Right cardiac atrium (tissue), 5 donors: ENCODE measurements around the gene CCDC194. TPM values are rescaled to one million over a fixed set of nuclear protein-coding genes. Genes with fewer than 3 reads are reported as not detected.
"Not testable (repeated sequence)": the region's sequence is repeated elsewhere in the genome, so short reads cannot be mapped to it uniquely, and the experiment has no call there.

Experiments used
- ATAC-seq, 2 donors: fragments of 200-7000 bp; cut with Tn5 transposase; one replicate each; pipeline versions ENCODE4 v1.8.0 to v1.9.1; 2020; ENCODE audit warnings: moderate library complexity in 2 of 2, mild to moderate bottlenecking in 1 of 2
- DNase-seq, 3 donors: peaks; one replicate each; pipeline ENCODE4 v3.0.0-alpha.2; 2020
- H3K27ac ChIP-seq: one replicate; pipeline ENCODE4 v1.5.1; 2013; ENCODE audit warnings: mild to moderate bottlenecking, low read length, control low read depth, moderate library complexity
- H3K27me3 ChIP-seq: one replicate; pipeline ENCODE4 v1.6.1; 2013; ENCODE audit not compliant: control insufficient read depth, insufficient read depth
- H3K4me1 ChIP-seq: one replicate; pipeline ENCODE4 v1.6.1; 2013; ENCODE audit warnings: low read length; ENCODE audit not compliant: control insufficient read depth, insufficient read depth
- H3K4me3 ChIP-seq: one replicate; pipeline ENCODE4 v1.5.1; 2013; ENCODE audit warnings: low read length, control low read depth
- H3K9me3 ChIP-seq: one replicate; pipeline ENCODE4 v1.6.1; 2013; ENCODE audit warnings: low read length; ENCODE audit not compliant: control insufficient read depth
- WGBS: extraction: QIAGEN DNeasy Blood & Tissue Kit; methylation state at CpG from one replicate; pipeline ENCODE4 v1.1.7; 2013; 5-methylcytosine and 5-hydroxymethylcytosine counted together
- intact Hi-C, 4 donors: fragments of 100-400 bp; cut with DNase I; formaldehyde crosslinking; loops; one replicate each; pipeline versions ENCODE4 v1.11.0 to v1.14.0; 2022 to 2023
- polyA plus RNA-seq: library from polyadenylated mRNA; stranded (reverse); fragments of 200-250 nt; gene quantifications from one replicate; pipeline ENCODE4 v1.2.3, GENCODE V29; 2013
- total RNA-seq, 4 donors: library from RNA; stranded (reverse); fragmentation: NEBNext Ultra II Directional; extraction: Animal tissue kit (Norgen Biotek cat#: 25700); gene quantifications; one replicate each; pipeline ENCODE4 v1.2.1, GENCODE V29; 2021
- donor health status: healthy with polysubstance abuse.
- donor health status: DM: no; HTN: yes; CAD: no.
- donor health status: DM: no; HTN: no; CAD: no.
- donor health status: DM: no; HTN: yes; CAD: no; lungs with severe emphysema.
- donor health status: DM: yes; HTN: yes; CAD: no.

CCDC194 gene
- total and polyA plus RNA-seq, 5 donors: 0.43 TPM; not detected in 4

DNA sequence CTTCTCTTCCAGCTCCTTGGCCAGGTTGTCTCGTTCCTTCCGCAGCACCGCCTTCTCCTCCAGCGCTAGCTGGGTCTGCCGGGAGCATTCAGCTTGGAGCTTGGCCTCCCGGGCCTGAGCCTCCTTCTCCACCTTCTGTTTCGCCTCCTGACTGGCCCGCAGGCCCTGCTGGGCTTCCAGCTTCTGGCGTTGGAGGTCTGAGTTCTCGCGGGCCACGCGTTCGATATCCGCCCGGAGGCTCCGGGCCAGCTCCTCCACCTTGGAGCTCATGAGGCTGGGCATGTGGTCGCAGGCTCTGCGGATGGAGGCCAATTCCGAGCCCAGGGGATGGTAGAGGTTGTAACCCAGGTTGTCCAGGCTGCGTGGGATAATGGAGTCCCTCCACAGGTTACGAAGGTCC, 28.6 kb downstream of the CCDC194 start:
- Histone ChIP-seq H3K4me3 (no peak overlapping the region), H3K4me1 (no peaks in the 10 kb centered on the region), H3K27me3 (no peaks in the 10 kb centered on the region), H3K27ac (no peak overlapping the region), H3K9me3 (no peaks in the 10 kb centered on the region)
- no peak for ATAC-seq
- intact Hi-C loops: no loop called here
- WGBS: 95% methylated on average over 22 of the region's 22 CpGs
- peak in 1 of 3 donors; percentile 29 for DNase-seq

DNA sequence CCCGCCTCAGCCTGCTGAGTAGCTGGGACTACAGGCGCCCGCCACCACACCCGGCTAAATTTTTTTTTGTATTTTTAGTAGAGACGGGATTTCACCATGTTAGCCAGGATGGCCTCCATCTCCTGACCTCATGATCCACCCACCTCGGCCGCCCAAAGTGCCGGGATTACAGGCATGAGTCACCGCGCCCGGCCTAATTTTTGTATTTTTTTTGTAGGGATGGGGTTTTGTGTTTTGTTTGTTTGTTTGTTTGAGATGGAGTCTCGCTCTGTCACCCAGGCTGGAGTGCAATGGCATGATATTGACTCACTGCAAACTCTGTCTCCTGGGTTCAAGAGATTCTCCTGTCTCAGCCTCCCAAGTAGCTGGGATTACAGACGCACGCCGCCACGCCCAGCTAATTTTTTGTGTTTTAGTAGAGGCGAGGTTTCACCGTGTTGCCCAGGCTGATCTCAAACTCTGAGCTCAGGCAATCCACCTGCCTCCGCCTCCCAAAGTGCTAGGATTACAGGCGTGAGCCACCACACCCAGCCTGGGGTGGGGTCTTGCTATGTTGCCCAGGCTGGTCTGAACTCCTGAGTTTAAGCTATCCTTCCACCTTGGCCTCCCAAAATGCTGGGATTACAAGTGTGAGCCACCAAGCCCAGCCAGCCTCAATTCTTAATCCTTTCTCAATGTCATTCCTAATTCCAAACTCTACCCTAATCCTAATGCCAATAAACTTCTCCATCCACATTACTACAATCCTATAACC, 30.0 kb downstream of the CCDC194 start:
- 91% methylated on average over 20 of the region's 20 CpGs for WGBS
- H3K27ac ChIP-seq, intact Hi-C loops, H3K4me1 ChIP-seq, H3K9me3 ChIP-seq, H3K27me3 ChIP-seq, H3K4me3 ChIP-seq, ATAC-seq: not testable (repeated sequence)
- peak in 1 of 3 donors; percentile 7 for DNase-seq

DNA sequence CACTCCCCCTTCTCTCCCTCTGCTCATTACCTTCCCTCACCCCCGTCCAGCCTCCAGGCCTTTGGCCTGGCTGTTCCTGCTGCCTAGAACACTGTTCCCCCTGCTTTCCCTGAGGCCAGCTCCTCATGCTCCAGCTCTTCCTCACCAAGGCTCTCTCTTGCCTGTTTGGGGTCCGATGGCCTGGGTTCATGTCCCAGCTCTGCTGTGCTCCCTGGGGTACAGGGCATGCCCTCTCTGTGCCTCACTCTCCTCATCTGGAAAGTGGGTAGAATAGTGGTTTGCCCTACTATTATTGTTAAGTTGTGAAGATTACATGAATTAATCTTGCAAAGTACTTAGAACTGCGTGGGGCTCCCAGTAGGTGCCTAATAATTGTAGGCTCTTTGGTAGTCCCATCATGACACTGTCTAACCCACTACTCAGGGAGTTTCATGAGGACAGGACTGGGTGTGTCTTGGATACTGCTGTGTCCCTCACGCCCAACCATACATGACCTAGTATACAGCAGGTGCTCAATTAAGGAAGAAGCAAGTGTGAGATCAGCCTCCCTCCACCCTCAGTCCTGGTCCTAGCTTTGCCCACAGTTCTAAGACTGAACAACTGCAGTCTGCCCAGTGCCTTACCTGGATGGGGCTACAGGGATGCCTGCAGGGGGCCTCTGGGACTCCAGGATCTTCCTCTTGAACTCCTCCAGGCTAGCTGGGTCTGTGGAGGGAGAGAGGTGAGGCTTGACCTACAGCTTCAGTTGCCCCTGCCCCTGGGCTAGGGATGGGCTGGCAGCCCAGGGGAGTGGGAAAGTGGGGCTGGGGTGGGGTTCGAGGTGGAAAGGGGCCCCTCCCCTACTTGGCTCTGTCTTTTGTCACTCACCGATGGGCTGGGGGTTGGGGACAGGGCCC, 33.8 kb downstream of the CCDC194 start:
- Histone ChIP-seq H3K4me1 (no peaks in the 10 kb centered on the region), H3K27me3 (no peaks in the 10 kb centered on the region), H3K9me3 (no peaks in the 10 kb centered on the region), H3K4me3 (no peak overlapping the region), H3K27ac (no peak overlapping the region)
- WGBS: 80% methylated on average over 6 of the region's 6 CpGs
- intact Hi-C loops: no loop called here
- DNase-seq (peak in 1 of 3 donors; percentile 28), ATAC-seq (no peak)

DNA sequence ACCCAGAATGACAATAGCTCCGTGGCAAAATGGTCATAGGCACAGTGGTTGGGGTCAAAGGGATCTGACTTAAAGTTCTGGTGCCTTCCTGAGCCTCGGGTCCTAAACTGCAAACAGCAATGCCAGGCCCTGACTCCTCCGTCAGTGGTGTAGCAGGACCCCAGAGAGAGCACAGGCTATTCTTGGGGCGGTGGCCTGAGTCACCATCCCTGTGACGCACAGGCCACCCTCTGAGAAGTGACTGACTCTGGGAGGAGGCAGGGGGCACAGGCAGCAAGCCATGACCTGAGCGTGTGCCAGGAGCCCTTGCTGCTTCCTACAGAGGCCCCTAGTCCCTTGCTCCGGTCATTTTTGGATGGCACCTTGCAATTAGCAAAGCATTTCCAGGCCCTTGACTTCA, 35.6 kb downstream of the CCDC194 start:
- intact Hi-C loops: no loop called here
- ATAC-seq: peak; percentile 53 to 70
- Histone ChIP-seq H3K9me3 (no peaks in the 10 kb centered on the region), H3K4me3 (no peak overlapping the region), H3K27me3 (no peaks in the 10 kb centered on the region), H3K27ac (peak overlapping the region; percentile 51), H3K4me1 (no peaks in the 10 kb centered on the region)
- 59% methylated on average over 7 of the region's 7 CpGs for WGBS
- DNase-seq: peak in 1 of 3 donors; percentile 61

DNA sequence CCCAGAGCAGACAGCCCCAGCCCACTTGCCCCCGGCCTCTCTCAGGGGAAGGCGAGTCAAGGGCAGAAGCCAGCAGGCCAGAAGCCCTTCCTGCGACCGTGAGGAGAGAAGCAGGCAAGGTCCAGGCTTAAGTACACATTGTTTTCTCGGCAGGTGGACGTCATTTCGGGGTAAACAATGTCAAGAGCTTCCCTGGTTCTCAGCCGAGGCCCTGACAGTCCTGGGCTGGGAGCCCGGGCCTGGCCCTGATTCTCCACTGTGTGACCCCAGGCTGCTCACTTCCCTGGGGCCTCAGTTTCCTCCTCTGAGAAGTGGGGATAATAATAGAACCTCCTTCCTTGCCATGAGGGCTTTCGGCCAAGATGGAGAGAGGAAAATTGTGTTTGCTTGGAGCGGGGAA, 36.3 kb downstream of the CCDC194 start:
- 58% methylated on average over 11 of the region's 11 CpGs for WGBS
- H3K27me3 ChIP-seq: no peaks in the 10 kb centered on the region
- ATAC-seq (peak; percentile 26), DNase-seq (peak in 1 of 3 donors; percentile 59)
- H3K27ac ChIP-seq: peak overlapping the region; percentile 51
- H3K4me3 ChIP-seq: no peak overlapping the region
- H3K4me1 ChIP-seq: no peaks in the 10 kb centered on the region
- intact Hi-C loops: no loop called here
- H3K9me3 ChIP-seq: no peaks in the 10 kb centered on the region

DNA sequence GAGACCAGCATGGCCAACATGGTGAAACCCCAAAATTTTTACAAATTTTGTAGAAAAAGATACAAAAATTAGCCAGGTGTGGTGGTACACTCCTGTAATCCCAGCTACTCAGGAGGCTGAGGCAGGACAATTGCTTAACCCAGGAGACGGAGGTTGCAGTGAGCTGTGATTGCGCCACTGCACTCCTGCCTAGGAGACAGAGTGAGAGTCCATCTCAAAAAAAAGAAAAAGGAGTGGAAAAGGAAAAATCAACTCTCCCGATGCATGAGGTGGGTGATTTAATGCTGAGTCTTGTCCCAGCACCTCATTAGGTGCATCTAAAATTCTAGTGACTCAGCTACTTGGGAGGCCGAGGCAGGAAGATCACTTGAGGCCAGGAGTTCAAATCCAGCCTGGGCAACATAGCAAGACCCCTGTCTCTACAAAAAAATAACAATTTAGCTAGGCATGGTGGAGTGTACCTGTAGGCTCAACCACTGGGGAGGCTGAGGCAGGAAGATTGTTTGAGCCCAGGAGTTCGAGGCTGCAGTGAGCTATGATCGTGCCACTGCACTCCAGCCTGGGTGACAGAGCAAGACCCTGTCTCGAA, 36.8 kb downstream of the CCDC194 start:
- H3K9me3 ChIP-seq: no peaks in the 10 kb centered on the region
- no peak overlapping the region for H3K27ac ChIP-seq
- no peaks in the 10 kb centered on the region for H3K4me1 ChIP-seq
- no peak for ATAC-seq
- DNase-seq: peak in 1 of 3 donors; percentile 5
- WGBS: 84% methylated on average over 7 of the region's 7 CpGs
- H3K4me3 ChIP-seq: no peak overlapping the region
- no peaks in the 10 kb centered on the region for H3K27me3 ChIP-seq
- intact Hi-C loops: no loop called here

DNA sequence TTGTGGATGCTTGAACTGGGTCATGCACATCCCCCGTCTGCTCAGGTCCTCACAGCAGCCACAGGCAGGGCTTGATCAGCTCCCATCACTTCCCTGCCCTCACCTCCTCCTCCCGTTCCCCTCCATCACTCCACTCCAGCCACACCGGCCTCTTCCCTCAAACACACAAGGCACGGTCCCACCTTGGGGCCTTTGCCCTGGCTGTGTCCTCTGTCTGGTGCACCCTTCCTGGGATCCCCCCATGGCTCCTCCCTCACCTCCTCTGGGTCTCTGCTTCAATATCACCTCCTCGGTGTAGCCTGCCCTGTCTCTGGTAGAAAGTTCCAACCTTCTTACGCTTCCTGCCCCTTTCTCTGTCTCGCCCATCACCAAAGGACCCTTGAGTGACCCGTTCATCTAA, 40.6 kb downstream of the CCDC194 start:
- intact Hi-C loops: no loop called here
- no peak overlapping the region for H3K27ac ChIP-seq
- no peaks in the 10 kb centered on the region for H3K4me1 ChIP-seq
- H3K27me3 ChIP-seq: no peaks in the 10 kb centered on the region
- 77% methylated on average over 8 of the region's 8 CpGs for WGBS
- H3K9me3 ChIP-seq: no peaks in the 10 kb centered on the region
- DNase-seq (peak in 1 of 3 donors; percentile 35), ATAC-seq (peak in 1 of 2 donors; percentile 1)
- H3K4me3 ChIP-seq: no peak overlapping the region

DNA sequence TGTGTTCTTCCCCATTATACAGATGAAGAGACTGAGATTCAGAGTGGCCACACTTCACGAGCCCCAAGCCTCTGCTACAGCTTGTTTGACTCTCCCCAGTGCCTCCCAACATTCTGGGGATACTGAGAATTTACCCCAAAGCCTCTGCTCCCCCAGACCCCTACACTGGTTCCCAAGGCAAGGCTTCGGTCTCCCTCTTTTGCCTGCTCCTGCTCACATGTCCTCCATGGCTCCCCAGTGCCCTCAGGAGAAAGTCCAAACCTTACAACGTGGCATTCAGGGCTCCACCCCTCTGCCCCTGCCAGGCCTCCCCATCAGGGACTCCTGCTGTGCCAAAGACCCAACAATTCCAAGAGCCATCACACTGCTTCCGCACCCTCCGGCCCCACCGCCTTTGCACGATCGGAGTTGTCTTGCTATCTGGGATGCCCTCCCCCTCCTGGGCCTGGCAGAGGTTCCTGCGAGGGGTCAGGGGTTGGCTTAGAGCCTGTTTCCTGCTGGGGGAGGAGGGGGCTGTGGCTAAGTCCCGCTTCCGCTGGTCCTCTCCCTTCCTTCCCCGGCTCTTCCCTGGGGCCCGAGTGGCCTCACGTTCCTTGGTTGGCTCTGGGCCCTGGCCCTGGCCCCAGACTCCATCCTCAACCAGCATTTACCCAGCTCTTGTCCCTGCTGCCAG, 41.3 kb downstream of the CCDC194 start:
- Histone ChIP-seq H3K27ac (no peak overlapping the region), H3K4me3 (no peak overlapping the region), H3K9me3 (no peaks in the 10 kb centered on the region), H3K4me1 (no peaks in the 10 kb centered on the region), H3K27me3 (no peaks in the 10 kb centered on the region)
- intact Hi-C loops: no loop called here
- 30% methylated on average over 14 of the region's 14 CpGs for WGBS
- ATAC-seq (peak; percentile 50 to 68), DNase-seq (peak; percentile 40 to 81 (median 79))

DNA sequence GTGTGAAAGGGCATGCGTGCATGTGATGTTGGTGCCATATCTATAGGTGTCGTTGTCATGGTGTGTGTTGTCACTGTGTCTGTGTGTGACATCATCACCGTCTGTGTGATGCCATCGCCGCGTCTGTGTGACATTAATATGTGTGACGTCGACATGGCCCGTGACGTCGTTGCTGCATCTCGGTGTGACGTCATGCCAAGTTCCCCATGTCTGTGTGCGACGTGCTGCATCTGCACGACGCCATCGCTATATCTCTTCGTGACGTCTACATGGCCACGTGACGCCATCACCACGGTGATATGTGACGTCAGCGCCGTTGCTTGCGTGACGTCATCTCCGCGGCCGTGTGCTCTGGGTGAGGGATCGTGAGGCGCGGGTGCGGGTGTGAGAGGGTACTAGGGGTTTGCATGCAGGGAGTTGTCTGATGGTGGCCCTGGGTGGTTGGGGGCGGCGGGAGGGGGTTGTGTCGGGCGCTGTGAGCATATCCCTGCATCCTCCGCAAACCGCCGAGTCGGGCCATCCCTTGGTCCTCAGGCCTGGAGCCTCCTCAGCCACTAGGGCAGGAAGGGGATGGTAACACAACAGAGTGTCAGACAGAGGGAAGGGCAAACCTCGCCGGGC, 42.1 kb downstream of the CCDC194 start:
- Histone ChIP-seq H3K9me3 (no peaks in the 10 kb centered on the region), H3K27me3 (no peaks in the 10 kb centered on the region), H3K27ac (no peak overlapping the region), H3K4me3 (no peak overlapping the region), H3K4me1 (no peaks in the 10 kb centered on the region)
- ATAC-seq (no peak), DNase-seq (peak in 1 of 3 donors; percentile 49)
- intact Hi-C loops: no loop called here
- 88% methylated on average over 45 of the region's 45 CpGs for WGBS

DNA sequence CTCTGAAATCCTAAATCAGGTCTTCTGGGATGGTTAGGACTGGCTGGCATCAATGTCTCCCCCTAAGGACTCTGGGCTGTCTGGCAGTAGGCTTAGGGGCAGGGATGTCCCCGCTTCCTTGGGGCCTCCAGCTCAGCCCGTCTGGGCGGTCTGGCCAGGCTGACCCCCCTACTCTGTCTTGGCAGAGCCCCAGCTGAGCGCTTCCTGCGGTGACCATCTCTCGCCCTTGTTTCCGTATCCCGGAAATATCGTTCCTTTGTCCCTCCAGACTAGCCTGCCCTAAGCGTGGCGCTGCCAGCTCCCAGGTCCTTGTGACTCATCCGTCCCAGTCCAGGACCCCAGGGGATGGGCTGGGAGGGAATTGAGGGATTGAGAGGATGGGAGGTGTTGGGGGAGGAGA, 45.3 kb downstream of the CCDC194 start:
- peak; percentile 76 to 87 for ATAC-seq
- DNase-seq: peak; percentile 89 to 90 (median 90)
- intact Hi-C loops: loop anchor here in 3 of 4 donors (5.0 kb wide), 3 partner anchors 39 to 509 kb away; partner anchors contain the start of gene RPL18A (in 1 of the 3)
- WGBS: 6% methylated on average over 12 of the region's 12 CpGs
- H3K4me3 ChIP-seq: no peak overlapping the region
- no peak overlapping the region for H3K27ac ChIP-seq
- no peaks in the 10 kb centered on the region for H3K4me1 ChIP-seq
- no peaks in the 10 kb centered on the region for H3K27me3 ChIP-seq
- no peaks in the 10 kb centered on the region for H3K9me3 ChIP-seq
